Kidney (tissue), 14 donors: ENCODE results near the gene COA1. TPM values are rescaled to one million over a fixed set of nuclear protein-coding genes. Genes with fewer than 3 reads are reported as not detected.
"Not testable (repeated sequence)": the region's sequence is repeated elsewhere in the genome, so short reads cannot be mapped to it uniquely, and the experiment has no call there.

ENCODE experiments used
- DNase-seq, 5 donors: peaks; one replicate each; pipeline ENCODE4 v3.0.0-alpha.2; 2013 to 2020
- FAIRE-seq: peaks from 2 replicates; lab custom pipeline; 2012; peaks lifted over from hg19 to GRCh38; lab: Jason Lieb, UNC
- H3K27ac ChIP-seq, 2 donors: one replicate each; pipeline ENCODE4 v1.7.0; 2013; ENCODE audit warnings: low read depth in 2 of 2, low read length in 2 of 2, inconsistent platforms in 1 of 2
- H3K27me3 ChIP-seq: one replicate; pipeline ENCODE4 v1.7.1; 2013; ENCODE audit warnings: low read length, inconsistent platforms; ENCODE audit not compliant: control insufficient read depth, insufficient read depth
- H3K36me3 ChIP-seq, 3 donors: one replicate each; pipeline versions ENCODE4 v1.7.0 to v1.7.1; 2013; ENCODE audit warnings: low read length in 3 of 3, control low read depth in 1 of 3, inconsistent platforms in 1 of 3; ENCODE audit not compliant: insufficient read depth in 3 of 3, control insufficient read depth in 2 of 3
- H3K4me1 ChIP-seq, 3 donors: one replicate each; pipeline versions ENCODE4 v1.7.0 to v1.7.1; 2013; ENCODE audit warnings: low read length in 3 of 3, inconsistent platforms in 1 of 3, low read depth in 1 of 3; ENCODE audit not compliant: control insufficient read depth in 2 of 3, insufficient read depth in 2 of 3
- H3K4me3 ChIP-seq, 3 donors: one replicate each; pipeline versions ENCODE4 v1.7.0 to v1.8.1; 2013; ENCODE audit warnings: low read length in 3 of 3, control low read depth in 1 of 3, inconsistent platforms in 1 of 3
- H3K9ac ChIP-seq, 3 donors: one replicate each; pipeline versions ENCODE4 v1.7.0 to v1.7.1; 2013; ENCODE audit warnings: low read length in 3 of 3, control low read depth in 1 of 3, inconsistent platforms in 1 of 3
- H3K9me3 ChIP-seq, 3 donors: one replicate each; pipeline versions ENCODE4 v1.7.0 to v1.7.1; 2013; ENCODE audit warnings: low read length in 3 of 3, control low read depth in 1 of 3, inconsistent platforms in 1 of 3; ENCODE audit not compliant: control insufficient read depth in 2 of 3, insufficient read depth in 1 of 3
- intact Hi-C: fragments of 100-400 bp; cut with DNase I; formaldehyde crosslinking; loops from one replicate; pipeline ENCODE4 v1.11.1; 2022
- polyA plus RNA-seq: library from polyadenylated mRNA; stranded (reverse); fragments of 350-450 nt; fragmentation: Illumina TruSeq; extraction: RNeasy Lipid Tissue Mini Kit (QIAGEN cat#74804); gene quantifications from one replicate; pipeline ENCODE4 v1.2.3, GENCODE V29; 2014; ENCODE audit warnings: low read depth, low replicate concordance; ENCODE audit not compliant: insufficient read depth
- total RNA-seq: library from RNA; stranded (reverse); fragmentation: NEBNext Ultra II Directional; extraction: Animal tissue kit (Norgen Biotek cat#: 25700); gene quantifications from one replicate; pipeline ENCODE4 v1.2.1, GENCODE V29; 2021
- TF ChIP-seq, protein P1 (sequence below): IDR thresholded peaks from 3 replicates; pipeline ENCODE4 v1.5.1; 2012; ENCODE audit warnings: mild to moderate bottlenecking, moderate library complexity, borderline replicate concordance; ENCODE audit not compliant: insufficient read depth; ENCODE audit errors: extremely low read depth
- donor health status: control.
- donor health status: control.
- donor health status: control.
- donor health status: control.
- donor health status: control.
- donor health status: DM: yes; HTN: yes; CAD: no.
- donor health status: Normal renal cell carcinoma (clear cell type).

The COA1 gene
- total and polyA plus RNA-seq, 2 donors from 2014 or later = 49.6 to 58.9 TPM

DNA sequence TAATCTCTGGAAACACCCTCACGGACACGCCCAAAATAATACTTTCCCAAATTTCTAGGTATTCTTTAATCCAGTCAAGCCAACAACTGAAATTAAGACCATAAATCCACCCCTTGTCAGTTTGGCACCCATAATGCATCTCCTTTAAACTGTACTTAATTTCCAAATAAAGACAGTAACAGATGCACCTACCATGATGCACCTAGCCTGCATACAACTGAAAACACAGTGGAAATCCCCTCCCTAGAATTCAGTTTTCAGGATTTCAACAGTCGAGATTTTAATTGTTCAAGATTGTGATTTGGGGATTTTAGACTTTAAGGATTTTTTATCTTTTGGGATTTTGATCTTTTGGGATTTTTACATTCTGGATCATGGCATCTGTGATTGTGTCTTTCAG is 129.3 kb downstream of the COA1 start:
- TF ChIP-seq, protein P1, sequence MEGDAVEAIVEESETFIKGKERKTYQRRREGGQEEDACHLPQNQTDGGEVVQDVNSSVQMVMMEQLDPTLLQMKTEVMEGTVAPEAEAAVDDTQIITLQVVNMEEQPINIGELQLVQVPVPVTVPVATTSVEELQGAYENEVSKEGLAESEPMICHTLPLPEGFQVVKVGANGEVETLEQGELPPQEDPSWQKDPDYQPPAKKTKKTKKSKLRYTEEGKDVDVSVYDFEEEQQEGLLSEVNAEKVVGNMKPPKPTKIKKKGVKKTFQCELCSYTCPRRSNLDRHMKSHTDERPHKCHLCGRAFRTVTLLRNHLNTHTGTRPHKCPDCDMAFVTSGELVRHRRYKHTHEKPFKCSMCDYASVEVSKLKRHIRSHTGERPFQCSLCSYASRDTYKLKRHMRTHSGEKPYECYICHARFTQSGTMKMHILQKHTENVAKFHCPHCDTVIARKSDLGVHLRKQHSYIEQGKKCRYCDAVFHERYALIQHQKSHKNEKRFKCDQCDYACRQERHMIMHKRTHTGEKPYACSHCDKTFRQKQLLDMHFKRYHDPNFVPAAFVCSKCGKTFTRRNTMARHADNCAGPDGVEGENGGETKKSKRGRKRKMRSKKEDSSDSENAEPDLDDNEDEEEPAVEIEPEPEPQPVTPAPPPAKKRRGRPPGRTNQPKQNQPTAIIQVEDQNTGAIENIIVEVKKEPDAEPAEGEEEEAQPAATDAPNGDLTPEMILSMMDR = no peak
- peaks cover 0 to 5% (median 0%) of the 10 kb centered on the region in 3 donors for H3K36me3 ChIP-seq

GRCh38 chr7:43596426-43596825 is 132.9 kb downstream of the COA1 start:
- FAIRE-seq, H3K9me3 ChIP-seq, H3K4me1 ChIP-seq, H3K27me3 ChIP-seq, intact Hi-C loops, DNase-seq, H3K36me3 ChIP-seq, H3K27ac ChIP-seq, H3K9ac ChIP-seq, H3K4me3 ChIP-seq: not testable (repeated sequence)

More for the DNA sequence above, 129.3 kb downstream of the COA1 start:
- H3K4me1 ChIP-seq = no peaks in the 10 kb centered on the region
- no peak overlapping the region for H3K27ac ChIP-seq
- intact Hi-C loops = no loop called here
- FAIRE-seq = no peak
- no peaks in the 10 kb centered on the region for H3K27me3 ChIP-seq
- no peak overlapping the region for H3K4me3 ChIP-seq
- no peaks in the 10 kb centered on the region for H3K9me3 ChIP-seq
- no peak overlapping the region for H3K9ac ChIP-seq
- no peak for DNase-seq

DNA sequence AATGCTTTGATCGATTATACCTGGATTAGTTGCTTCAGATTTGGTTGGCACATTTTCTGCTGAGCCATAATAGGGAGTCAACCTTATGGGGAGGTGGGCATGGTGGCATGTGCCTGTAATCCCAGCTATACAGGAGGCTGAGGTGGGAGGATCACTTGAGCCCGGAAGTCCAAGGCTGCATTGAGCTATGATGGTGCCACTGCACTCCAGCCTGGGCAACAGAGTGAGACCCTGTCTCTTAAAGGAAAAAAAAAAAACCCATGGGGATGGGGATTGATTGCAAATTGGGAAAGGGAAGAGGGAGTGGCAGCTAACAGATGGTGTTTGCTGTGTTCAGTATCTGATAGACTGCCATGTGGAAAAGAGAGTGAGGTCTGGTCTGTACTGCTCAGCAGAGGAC is 135.3 kb downstream of the COA1 start:
- intact Hi-C loops = no loop called here
- TF ChIP-seq, protein P1 = no peak
- H3K9me3 ChIP-seq = no peaks in the 10 kb centered on the region
- no peak overlapping the region for H3K27ac ChIP-seq
- DNase-seq (no peak), FAIRE-seq (no peak)
- H3K9ac ChIP-seq = no peak overlapping the region
- H3K27me3 ChIP-seq = no peaks in the 10 kb centered on the region
- H3K4me1 ChIP-seq = peaks cover 0 to 2% (median 0%) of the 10 kb centered on the region in 3 donors
- no peaks in the 10 kb centered on the region for H3K36me3 ChIP-seq
- H3K4me3 ChIP-seq = no peak overlapping the region

GRCh38 chr7:43593010-43593409 is 136.3 kb downstream of the COA1 start:
- peaks cover 0 to 2% (median 0%) of the 10 kb centered on the region in 3 donors for H3K4me1 ChIP-seq
- DNase-seq = no peak
- H3K9me3 ChIP-seq = no peaks in the 10 kb centered on the region
- TF ChIP-seq, protein P1 = no peak
- H3K27ac ChIP-seq = no peak overlapping the region
- no peak overlapping the region for H3K4me3 ChIP-seq
- FAIRE-seq = no peak
- H3K27me3 ChIP-seq = no peaks in the 10 kb centered on the region
- no peak overlapping the region for H3K9ac ChIP-seq
- intact Hi-C loops = no loop called here
- no peaks in the 10 kb centered on the region for H3K36me3 ChIP-seq
